ENCODE measurements around the gene TCEANC2. TPM values are rescaled to one million over a fixed set of nuclear protein-coding genes. Genes with fewer than 3 reads are reported as not detected.

TCEANC2 gene
- polyA plus RNA-seq, 1 of the 3 experiments (the other 2 are of a cell fraction), result 4.7 TPM

GRCh38 chr1:54152696-54153095 is 99.3 kb downstream of the TCEANC2 start, which contains the start of gene CDCP2:
TSS of gene CDCP2 (minus strand) at chr1:54153000. CDS start at chr1:54152922, 78 bp downstream.
- no peaks in the 10 kb centered on the region for H3K79me2 ChIP-seq (ENCODE audit: insufficient read depth)
- H4K20me1 ChIP-seq (ENCODE audit: insufficient read depth), result no peaks in the 10 kb centered on the region
- H3F3A ChIP-seq (replicated peaks; ENCODE audit: insufficient read depth), result no peaks in the 10 kb centered on the region
- no peaks in the 10 kb centered on the region for H3K9me3 ChIP-seq
- no peak within 1 kb of the TSS for H2AFZ ChIP-seq (ENCODE audit: low read depth)
- no peak for DNase-seq
- POLR2A ChIA-PET, result no interaction called here
- H3K36me3 ChIP-seq (replicated peaks in 1 of 2; ENCODE audit: control insufficient read depth in 1 of 2, insufficient read depth in 2 of 2, low read length in 1 of 2), result no peaks in the 10 kb centered on the region
- 97% methylated on average over 5 of the region's 5 CpGs for WGBS (ENCODE audit: low lambda C conversion rate)
- no peak within 1 kb of the TSS for H3K4me3 ChIP-seq (ENCODE audit: low read depth in 2 of 2, low read length in 1 of 2)
- no peaks in the 10 kb centered on the region for H3K27me3 ChIP-seq (ENCODE audit: insufficient read depth)
- H3K4me2 ChIP-seq, result no peak within 1 kb of the TSS
- TF ChIP-seq RFX5 (IDR thresholded peaks at IDR 0.05; ENCODE audit: low read length), result no peak
- no peak for TF ChIP-seq RAD21 (IDR thresholded peaks at IDR 0.05; ENCODE audit: low read length)
- no peak for TF ChIP-seq ELF1 (IDR thresholded peaks at IDR 0.05)
- no peak for TF ChIP-seq MEF2A (IDR thresholded peaks at IDR 0.05; ENCODE audit: borderline replicate concordance, low read depth)
- no peak within 1 kb of the TSS for H3K9ac ChIP-seq
- H3K27ac ChIP-seq (ENCODE audit: low read depth in 2 of 2, low read length in 1 of 2), result no peak within 1 kb of the TSS
- CTCF ChIA-PET, result no interaction called here
- H3K9me2 ChIP-seq, result no peaks in the 10 kb centered on the region
- H3K4me1 ChIP-seq (ENCODE audit: control insufficient read depth in 1 of 2, insufficient read depth in 2 of 2, low read depth in 1 of 2, low read length in 1 of 2), result peaks cover 0 to 4% of the 10 kb centered on the region in 2 experiments; a peak in 2 of 4 replicates

GRCh38 chr1:54153535-54154439 is 100.4 kb downstream of the TCEANC2 start:
- Histone ChIP-seq H2AFZ (ENCODE audit: low read depth) (no peak overlapping the region), H3K27ac (ENCODE audit: low read depth in 2 of 2, low read length in 1 of 2) (no peak overlapping the region), H3K9me3 (no peaks in the 10 kb centered on the region), H3K27me3 (ENCODE audit: insufficient read depth) (no peaks in the 10 kb centered on the region), H3K79me2 (ENCODE audit: insufficient read depth) (no peaks in the 10 kb centered on the region), H3K36me3 (replicated peaks in 1 of 2; ENCODE audit: control insufficient read depth in 1 of 2, insufficient read depth in 2 of 2, low read length in 1 of 2) (no peaks in the 10 kb centered on the region), H3K4me3 (ENCODE audit: low read depth in 2 of 2, low read length in 1 of 2) (no peak overlapping the region), H4K20me1 (ENCODE audit: insufficient read depth) (no peaks in the 10 kb centered on the region), H3F3A (replicated peaks; ENCODE audit: insufficient read depth) (no peaks in the 10 kb centered on the region), H3K9ac (no peak overlapping the region), H3K4me2 (no peak overlapping the region), H3K9me2 (no peaks in the 10 kb centered on the region), H3K4me1 (ENCODE audit: control insufficient read depth in 1 of 2, insufficient read depth in 2 of 2, low read depth in 1 of 2, low read length in 1 of 2) (peaks cover 0 to 4% of the 10 kb centered on the region in 2 experiments; a peak in 2 of 4 replicates)
- 74% methylated on average over 17 of the region's 19 CpGs for WGBS (ENCODE audit: low lambda C conversion rate)
- TF ChIP-seq CHD2 (IDR thresholded peaks at IDR 0.05; ENCODE audit: low read length, partially characterized antibody) (no peak), FOXJ3 (CRISPR knock-in tag; IDR thresholded peaks at IDR 0.05) (no peak), TCF12 (IDR thresholded peaks at IDR 0.05) (no peak), REST (IDR thresholded peaks at IDR 0.05; ENCODE audit: low read depth, low read length) (no peak), MXI1 (IDR thresholded peaks at IDR 0.05; ENCODE audit: low read depth, low read length) (no peak), SIN3A (IDR thresholded peaks at IDR 0.05; ENCODE audit: borderline replicate concordance, low read depth, low read length) (no peak), RAD21 (IDR thresholded peaks at IDR 0.05; ENCODE audit: low read length) (no peak), PBX3 (IDR thresholded peaks at IDR 0.05) (no peak), USF2 (IDR thresholded peaks at IDR 0.05; ENCODE audit: borderline replicate concordance, low read depth, low read length) (no peak), GATA2 (CRISPR knock-in tag; IDR thresholded peaks at IDR 0.05) (no peak), RCOR1 (IDR thresholded peaks at IDR 0.05; ENCODE audit: low read length) (no peak), EZH2phosphoT487 (IDR thresholded peaks at IDR 0.05; ENCODE audit: borderline replicate concordance, low read depth) (no peak), TAF1 (IDR thresholded peaks at IDR 0.05; ENCODE audit: borderline replicate concordance, low read depth, low read length) (no peak)
- DNase-seq, result no peak
- CTCF ChIA-PET, result interaction anchor here (1.0 to 1.7 kb wide), 3 partner anchors 10 to 33 kb away, joined by 3 to 4 read pairs (median 3); no protein-coding TSS in a partner anchor
- POLR2A ChIA-PET, result no interaction called here

All from SK-N-SH (cell line).